A549 (cell line): ENCODE results near the gene EXOC2. TPM values are rescaled to one million over a fixed set of nuclear protein-coding genes. Genes with fewer than 3 reads are reported as not detected.

Source experiments
- ATAC-seq, 2 experiments: fragments of 200-7000 bp in 1 of 2; fragments of >200 bp in 1 of 2; cut with Nextera tagmentation in 1 of 2; cut with Tn5 transposase in 1 of 2; 3 replicates each; pipeline versions ENCODE4 v1.8.0 to v1.9.1; 2018 to 2020; ENCODE audit warnings: mild to moderate bottlenecking in 1 of 2, moderate library complexity in 1 of 2
- CTCF ChIA-PET: fragments of 300-600 bp; sonication (Branson Sonifier 250); formaldehyde crosslinking; extraction: SDS; loops from one replicate; lab custom pipeline; 2021; ENCODE audit warnings: antibody characterized with exemption, inconsistent platforms; lab: Yijun Ruan, JAX
- POLR2A ChIA-PET: fragments of 350-600 bp; formaldehyde crosslinking; extraction: SDS; loops from one replicate; lab custom pipeline; 2021; ENCODE audit warnings: antibody characterized with exemption, inconsistent platforms; lab: Yijun Ruan, JAX
- DNase-seq, 2 experiments: peaks; one replicate each; pipeline versions ENCODE4 v3.0.0 to v3.0.0-alpha.2; 2011 to 2016; ENCODE audit warnings: low read depth in 1 of 2, low spot score in 1 of 2
- FAIRE-seq: peaks from 2 replicates; lab custom pipeline; 2011; peaks lifted over from hg19 to GRCh38; lab: Jason Lieb, UNC
- H3K27ac ChIP-seq, 2 experiments: fragments of >200 bp; sonication (Bioruptor Twin); formaldehyde crosslinking; 3 replicates each; pipeline ENCODE4 v1.5.1; 2016 to 2017
- H3K4me1 ChIP-seq: fragments of >200 bp; sonication (Bioruptor Twin); formaldehyde crosslinking; 3 replicates; pipeline ENCODE4 v1.6.1; 2016
- H3K4me2 ChIP-seq: fragments of >200 bp; sonication (Bioruptor Twin); formaldehyde crosslinking; 3 replicates; pipeline ENCODE4 v1.6.1; 2016
- H3K4me3 ChIP-seq: fragments of >200 bp; sonication (Bioruptor Twin); formaldehyde crosslinking; 3 replicates; pipeline ENCODE4 v1.5.1; 2016
- H3K9me3 ChIP-seq: fragments of >200 bp; sonication (Bioruptor Twin); formaldehyde crosslinking; 3 replicates; pipeline ENCODE4 v1.6.1; 2016
- CEBPB ChIP-seq, 2 experiments: fragments of >200 bp in 1 of 2; sonication (Bioruptor Twin) in 1 of 2; formaldehyde crosslinking in 1 of 2; IDR thresholded peaks; 2 replicates each; pipeline ENCODE4 v1.6.1; 2012 to 2016
- FOSB ChIP-seq: fragments of 250-450 bp; sonication (Bioruptor Pico); IDR thresholded peaks from 2 replicates; pipeline ENCODE4 v1.5.0; 2020; ENCODE audit warnings: mild to moderate bottlenecking, moderate library complexity
- FOSL2 ChIP-seq, 2 experiments: fragments of 450-650 bp in 1 of 2; fragments of >200 bp in 1 of 2; sonication (Bioruptor Twin) in 1 of 2; formaldehyde crosslinking; IDR thresholded peaks; 2 replicates each; pipeline versions ENCODE4 v1.5.0 to v1.6.1; 2016 to 2020; ENCODE audit warnings: mild to moderate bottlenecking in 1 of 2, moderate library complexity in 1 of 2
- FOXS1 ChIP-seq: fragments of 250-450 bp; sonication (Bioruptor Pico); IDR thresholded peaks from 2 replicates; pipeline ENCODE4 v1.5.0; 2020; ENCODE audit warnings: mild to moderate bottlenecking, moderate library complexity
- GATA3 ChIP-seq: IDR thresholded peaks from 2 replicates; pipeline ENCODE4 v1.6.1; 2012; ENCODE audit warnings: borderline replicate concordance
- HDAC2 ChIP-seq: fragments of 200-600 bp; sonication (generic); IDR thresholded peaks from 2 replicates; pipeline ENCODE4 v1.6.1; 2016
- HEYL ChIP-seq: fragments of 250-450 bp; sonication (Bioruptor Pico); IDR thresholded peaks from 2 replicates; pipeline ENCODE4 v1.8.0; 2021; ENCODE audit warnings: mild to moderate bottlenecking, moderate library complexity
- HOXA7 ChIP-seq: fragments of 250-450 bp; sonication (Bioruptor Pico); IDR thresholded peaks from 2 replicates; pipeline ENCODE4 v1.5.0; 2020; ENCODE audit warnings: mild to moderate bottlenecking, moderate library complexity
- HOXB13 ChIP-seq: fragments of 250-450 bp; sonication (Bioruptor Pico); IDR thresholded peaks from 2 replicates; pipeline ENCODE4 v1.5.0; 2020; ENCODE audit warnings: low read depth, mild to moderate bottlenecking, moderate library complexity
- JUN ChIP-seq, 2 experiments: fragments of >200 bp; sonication (Bioruptor Twin); formaldehyde crosslinking; IDR thresholded peaks; 2 replicates in 1 of 2; 3 replicates in 1 of 2; pipeline ENCODE4 v1.6.1; 2016 to 2017
- MAFK ChIP-seq: fragments of 450-650 bp; IDR thresholded peaks from 2 replicates; pipeline ENCODE4 v1.6.1; 2014; ENCODE audit not compliant: partially characterized antibody
- NFE2L2 ChIP-seq: fragments of 150-350 bp; conservative IDR thresholded peaks from 2 replicates; pipeline ENCODE4 v1.6.1; 2014; ENCODE audit warnings: low read length
- NR3C1 ChIP-seq: fragments of >200 bp; sonication (Bioruptor Twin); formaldehyde crosslinking; IDR thresholded peaks from 3 replicates; pipeline ENCODE4 v1.6.1; 2017
- POLR2A ChIP-seq: IDR thresholded peaks from 2 replicates; pipeline ENCODE4 v1.6.1; 2012; ENCODE audit warnings: mild to moderate bottlenecking, low read length
- RAD21 ChIP-seq, 2 experiments: fragments of >200 bp in 1 of 2; sonication (Bioruptor Twin) in 1 of 2; formaldehyde crosslinking in 1 of 2; IDR thresholded peaks in 1 of 2; conservative IDR thresholded peaks in 1 of 2; 2 replicates in 1 of 2; 3 replicates in 1 of 2; pipeline ENCODE4 v1.6.1; 2012 to 2018; ENCODE audit warnings: inconsistent platforms in 1 of 2
- RCOR1 ChIP-seq: fragments of 150-350 bp; IDR thresholded peaks from 2 replicates; pipeline ENCODE4 v1.6.1; 2014; ENCODE audit warnings: antibody characterized with exemption, low read length, low read depth
- TP53 ChIP-seq: fragments of 250-450 bp; sonication (Bioruptor Pico); IDR thresholded peaks from 2 replicates; pipeline ENCODE4 v1.5.0; 2021; ENCODE audit warnings: mild to moderate bottlenecking, moderate library complexity
- WGBS: methylation state at CpG from one replicate; pipeline ENCODE4 v1.1.6; 2017; ENCODE audit errors: missing lambda C conversion rate; 5-methylcytosine and 5-hydroxymethylcytosine counted together
- polyA plus RNA-seq, 4 experiments: library from polyadenylated mRNA; depleted of rRNA in 3 of 4; stranded (reverse); fragments of >200 nt; fragmentation: RNase III in 1 of 4; extraction: RNeasy Plus Mini Kit Qiagen cat#74134 plus additional on column Dnase treatment in 1 of 4; gene quantifications; 2 replicates in 3 of 4; 3 replicates in 1 of 4; pipeline ENCODE4 v1.2.3, GENCODE V29; 2011 to 2017
- TF ChIP-seq, protein P1 (sequence below): fragments of >200 bp; sonication (Bioruptor Twin); formaldehyde crosslinking; IDR thresholded peaks from 3 replicates; pipeline ENCODE4 v1.5.1; 2016
- TF ChIP-seq, protein P2 (sequence below): fragments of >200 bp; sonication (Bioruptor Twin); formaldehyde crosslinking; IDR thresholded peaks from 2 replicates; pipeline ENCODE4 v1.6.1; 2016
- TF ChIP-seq, protein P3 (sequence below): fragments of 200-600 bp; sonication (generic); IDR thresholded peaks from 2 replicates; pipeline ENCODE4 v1.6.1; 2016; ENCODE audit warnings: antibody characterized with exemption, mild to moderate bottlenecking, moderate library complexity
- TF ChIP-seq, protein P4 (sequence below): IDR thresholded peaks from 2 replicates; pipeline ENCODE4 v1.6.1; 2012

The EXOC2 gene
- polyA plus RNA-seq, 2 of the 4 experiments (the other 2 are of a cell fraction), result 13.3 to 22.9 TPM

DNA sequence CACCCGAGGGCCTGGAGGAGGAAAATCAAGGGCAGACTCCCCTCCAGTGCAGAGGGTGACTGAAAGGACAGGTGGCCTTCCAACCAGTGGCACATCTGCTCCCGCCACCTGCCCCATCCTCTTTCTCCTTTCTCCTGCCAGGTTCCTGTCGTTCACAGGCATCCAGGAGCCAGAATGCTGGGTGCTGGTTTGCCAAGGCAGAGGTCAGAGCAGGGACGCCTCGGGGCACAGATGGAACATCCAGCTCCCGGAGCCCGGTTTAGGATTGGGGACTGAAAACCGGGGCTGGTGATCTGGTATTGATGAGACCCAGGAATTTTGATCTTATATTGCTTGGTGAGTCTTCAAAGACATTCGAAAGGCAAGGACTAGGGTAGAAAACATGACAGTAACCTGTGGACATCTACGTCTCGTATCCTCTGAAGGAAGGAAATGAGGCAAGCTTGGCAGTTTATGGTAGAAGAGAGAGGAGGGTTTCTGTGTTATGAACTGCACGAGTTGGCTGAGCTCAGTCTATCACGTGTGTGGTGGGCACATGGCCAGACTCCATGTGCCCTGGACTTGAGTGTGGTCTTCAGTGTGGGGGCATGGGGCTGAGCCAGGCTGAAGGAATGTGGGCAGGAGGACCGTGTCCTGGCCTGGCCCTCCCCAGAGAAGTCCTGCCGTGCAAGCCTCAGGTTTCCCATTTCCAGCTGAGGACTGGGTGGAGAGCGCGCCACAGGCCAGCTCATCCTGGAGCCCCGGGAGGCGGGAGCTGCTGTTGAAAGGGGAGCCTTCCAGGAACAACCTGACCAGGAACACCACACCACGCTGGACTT lies 227.2 kb downstream of the EXOC2 start:
- H3K4me3 ChIP-seq, result no peak overlapping the region
- no peaks in the 10 kb centered on the region for H3K9me3 ChIP-seq
- H3K4me2 ChIP-seq, result no peak overlapping the region
- no peaks in the 10 kb centered on the region for H3K4me1 ChIP-seq
- no peak overlapping the region for H3K27ac ChIP-seq
- WGBS, result 60% methylated on average over 17 of the region's 20 CpGs
- FAIRE-seq, result no peak
- ATAC-seq, result no peak
- CTCF ChIA-PET, result interaction anchor here (0.8 kb wide), 1 partner anchor 243 kb away, joined by 3 read pairs; no protein-coding TSS in a partner anchor
- no peak for DNase-seq
- POLR2A ChIA-PET, result no interaction called here
- TF ChIP-seq FOSL2 (IDR thresholded peaks at IDR 0.05) (no peak), FOSL2 (CRISPR knock-in tag; IDR thresholded peaks at IDR 0.05) (no peak), HOXB13 (CRISPR knock-in tag) (no peak), JUN (IDR thresholded peaks at IDR 0.05) (no peak), RCOR1 (no peak), CEBPB (IDR thresholded peaks at IDR 0.05) (no peak), GATA3 (no peak), POLR2A (no peak), FOXS1 (CRISPR knock-in tag) (no peak), MAFK (no peak), NFE2L2 (no peak)
- TF ChIP-seq, protein P1, sequence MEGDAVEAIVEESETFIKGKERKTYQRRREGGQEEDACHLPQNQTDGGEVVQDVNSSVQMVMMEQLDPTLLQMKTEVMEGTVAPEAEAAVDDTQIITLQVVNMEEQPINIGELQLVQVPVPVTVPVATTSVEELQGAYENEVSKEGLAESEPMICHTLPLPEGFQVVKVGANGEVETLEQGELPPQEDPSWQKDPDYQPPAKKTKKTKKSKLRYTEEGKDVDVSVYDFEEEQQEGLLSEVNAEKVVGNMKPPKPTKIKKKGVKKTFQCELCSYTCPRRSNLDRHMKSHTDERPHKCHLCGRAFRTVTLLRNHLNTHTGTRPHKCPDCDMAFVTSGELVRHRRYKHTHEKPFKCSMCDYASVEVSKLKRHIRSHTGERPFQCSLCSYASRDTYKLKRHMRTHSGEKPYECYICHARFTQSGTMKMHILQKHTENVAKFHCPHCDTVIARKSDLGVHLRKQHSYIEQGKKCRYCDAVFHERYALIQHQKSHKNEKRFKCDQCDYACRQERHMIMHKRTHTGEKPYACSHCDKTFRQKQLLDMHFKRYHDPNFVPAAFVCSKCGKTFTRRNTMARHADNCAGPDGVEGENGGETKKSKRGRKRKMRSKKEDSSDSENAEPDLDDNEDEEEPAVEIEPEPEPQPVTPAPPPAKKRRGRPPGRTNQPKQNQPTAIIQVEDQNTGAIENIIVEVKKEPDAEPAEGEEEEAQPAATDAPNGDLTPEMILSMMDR, result no peak

DNA sequence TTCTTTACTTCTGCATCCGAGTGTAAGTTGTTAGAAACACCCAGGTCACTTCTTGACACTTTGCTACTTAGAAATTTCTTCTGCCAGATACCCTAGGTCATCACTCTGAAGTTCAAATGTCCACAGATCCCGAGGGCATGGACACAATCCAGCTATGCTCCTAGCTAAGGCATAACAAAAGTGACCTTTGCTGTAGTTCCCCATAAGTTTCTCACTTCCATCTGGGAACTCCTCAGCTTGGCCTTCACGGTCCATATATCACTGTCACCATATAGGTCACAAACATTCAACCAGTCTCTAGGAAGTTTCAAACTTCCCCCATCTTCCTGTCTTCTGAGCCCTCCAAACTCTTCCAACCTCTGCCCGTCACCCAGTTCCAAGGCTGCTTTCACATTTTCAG lies 236.1 kb downstream of the EXOC2 start:
- no peak overlapping the region for H3K4me2 ChIP-seq
- H3K9me3 ChIP-seq, result no peaks in the 10 kb centered on the region
- H3K27ac ChIP-seq, result no peak overlapping the region
- H3K4me3 ChIP-seq, result no peak overlapping the region
- ATAC-seq (no peak), FAIRE-seq (no peak), DNase-seq (no peak)
- POLR2A ChIA-PET, result no interaction called here
- CTCF ChIA-PET, result no interaction called here
- TF ChIP-seq RCOR1 (no peak), JUN (IDR thresholded peaks at IDR 0.05) (no peak), HEYL (CRISPR knock-in tag) (no peak), NR3C1 (no peak), HOXA7 (CRISPR knock-in tag) (no peak), GATA3 (no peak), MAFK (no peak), HDAC2 (no peak), TP53 (CRISPR knock-in tag) (no peak), FOSB (CRISPR knock-in tag) (no peak), NFE2L2 (no peak), RAD21 (conservative IDR thresholded peaks at IDR 0.05 in 1 of 2, IDR thresholded peaks at IDR 0.05 in 1 of 2) (no peak)
- TF ChIP-seq, protein P1, result no peak
- TF ChIP-seq, protein P2, sequence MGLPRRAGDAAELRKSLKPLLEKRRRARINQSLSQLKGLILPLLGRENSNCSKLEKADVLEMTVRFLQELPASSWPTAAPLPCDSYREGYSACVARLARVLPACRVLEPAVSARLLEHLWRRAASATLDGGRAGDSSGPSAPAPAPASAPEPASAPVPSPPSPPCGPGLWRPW, result no peak
- TF ChIP-seq, protein P3, sequence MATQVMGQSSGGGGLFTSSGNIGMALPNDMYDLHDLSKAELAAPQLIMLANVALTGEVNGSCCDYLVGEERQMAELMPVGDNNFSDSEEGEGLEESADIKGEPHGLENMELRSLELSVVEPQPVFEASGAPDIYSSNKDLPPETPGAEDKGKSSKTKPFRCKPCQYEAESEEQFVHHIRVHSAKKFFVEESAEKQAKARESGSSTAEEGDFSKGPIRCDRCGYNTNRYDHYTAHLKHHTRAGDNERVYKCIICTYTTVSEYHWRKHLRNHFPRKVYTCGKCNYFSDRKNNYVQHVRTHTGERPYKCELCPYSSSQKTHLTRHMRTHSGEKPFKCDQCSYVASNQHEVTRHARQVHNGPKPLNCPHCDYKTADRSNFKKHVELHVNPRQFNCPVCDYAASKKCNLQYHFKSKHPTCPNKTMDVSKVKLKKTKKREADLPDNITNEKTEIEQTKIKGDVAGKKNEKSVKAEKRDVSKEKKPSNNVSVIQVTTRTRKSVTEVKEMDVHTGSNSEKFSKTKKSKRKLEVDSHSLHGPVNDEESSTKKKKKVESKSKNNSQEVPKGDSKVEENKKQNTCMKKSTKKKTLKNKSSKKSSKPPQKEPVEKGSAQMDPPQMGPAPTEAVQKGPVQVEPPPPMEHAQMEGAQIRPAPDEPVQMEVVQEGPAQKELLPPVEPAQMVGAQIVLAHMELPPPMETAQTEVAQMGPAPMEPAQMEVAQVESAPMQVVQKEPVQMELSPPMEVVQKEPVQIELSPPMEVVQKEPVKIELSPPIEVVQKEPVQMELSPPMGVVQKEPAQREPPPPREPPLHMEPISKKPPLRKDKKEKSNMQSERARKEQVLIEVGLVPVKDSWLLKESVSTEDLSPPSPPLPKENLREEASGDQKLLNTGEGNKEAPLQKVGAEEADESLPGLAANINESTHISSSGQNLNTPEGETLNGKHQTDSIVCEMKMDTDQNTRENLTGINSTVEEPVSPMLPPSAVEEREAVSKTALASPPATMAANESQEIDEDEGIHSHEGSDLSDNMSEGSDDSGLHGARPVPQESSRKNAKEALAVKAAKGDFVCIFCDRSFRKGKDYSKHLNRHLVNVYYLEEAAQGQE, result no peak
- TF ChIP-seq, protein P4, sequence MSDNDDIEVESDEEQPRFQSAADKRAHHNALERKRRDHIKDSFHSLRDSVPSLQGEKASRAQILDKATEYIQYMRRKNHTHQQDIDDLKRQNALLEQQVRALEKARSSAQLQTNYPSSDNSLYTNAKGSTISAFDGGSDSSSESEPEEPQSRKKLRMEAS, result no peak
- 48% methylated on average over 4 of the region's 4 CpGs for WGBS
- no peaks in the 10 kb centered on the region for H3K4me1 ChIP-seq
